GM18508 (cell line): Measurements from ENCODE around the gene MGAT2.
"Not testable (repeated sequence)": the region's sequence is repeated elsewhere in the genome, so short reads cannot be mapped to it uniquely, and the experiment has no call there.

Experiments used
- ATAC-seq: cut with Tn5 transposase; IDR thresholded peaks from one replicate; pipeline ENCODE4 v1.9.1; 2021; ENCODE audit warnings: moderate number of reproducible peaks; ENCODE audit not compliant: insufficient read depth, unreplicated experiment

MGAT2 gene

GRCh38 chr14:49641697-49642129 is 21.1 kb downstream of the MGAT2 start:
- ATAC-seq: no peak

DNA sequence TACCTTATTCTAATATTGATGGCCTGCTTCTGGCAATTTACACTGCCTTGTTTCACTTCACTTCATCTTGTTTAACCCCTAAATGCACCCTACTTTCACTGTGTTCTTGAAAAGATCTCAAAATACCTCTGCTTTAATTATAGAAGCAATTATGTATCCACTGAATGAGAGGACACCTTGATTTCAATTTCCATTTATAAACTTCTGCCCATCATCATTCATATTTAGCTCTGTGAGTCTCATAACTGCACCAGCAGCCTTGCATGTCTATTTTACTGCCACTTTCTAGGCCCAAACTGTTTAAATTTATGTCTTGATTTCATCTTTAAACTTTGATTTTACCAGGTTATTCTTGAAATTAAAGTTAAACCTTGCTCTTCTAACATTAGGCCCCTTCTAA is 21.6 kb downstream of the MGAT2 start:
- no peak for ATAC-seq

- ATAC-seq: no peak
Measured at GRCh38 chr14:49653508-49653907, 32.9 kb downstream of the MGAT2 start.

DNA sequence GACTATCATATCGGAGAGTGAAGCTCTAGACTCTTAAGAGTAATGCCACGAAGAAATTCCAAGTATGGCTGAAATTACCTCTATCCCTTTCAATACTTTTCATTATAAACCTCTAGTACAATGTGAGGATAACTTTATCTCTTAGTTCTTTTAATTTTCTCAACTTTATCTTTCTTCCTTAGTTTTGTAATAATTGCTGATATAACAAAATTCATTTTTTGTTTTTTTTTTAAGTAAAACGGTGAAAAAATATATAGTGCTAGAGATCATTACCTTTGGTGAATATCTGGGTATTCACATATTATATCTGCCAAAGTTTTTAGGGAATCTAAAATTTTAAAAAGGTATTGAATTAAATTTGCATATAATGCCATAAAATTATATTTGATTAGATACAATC is 33.9 kb downstream of the MGAT2 start:
- ATAC-seq: no peak

- not testable (repeated sequence) for ATAC-seq
Measured at GRCh38 chr14:49657500-49657899, 36.9 kb downstream of the MGAT2 start.

DNA sequence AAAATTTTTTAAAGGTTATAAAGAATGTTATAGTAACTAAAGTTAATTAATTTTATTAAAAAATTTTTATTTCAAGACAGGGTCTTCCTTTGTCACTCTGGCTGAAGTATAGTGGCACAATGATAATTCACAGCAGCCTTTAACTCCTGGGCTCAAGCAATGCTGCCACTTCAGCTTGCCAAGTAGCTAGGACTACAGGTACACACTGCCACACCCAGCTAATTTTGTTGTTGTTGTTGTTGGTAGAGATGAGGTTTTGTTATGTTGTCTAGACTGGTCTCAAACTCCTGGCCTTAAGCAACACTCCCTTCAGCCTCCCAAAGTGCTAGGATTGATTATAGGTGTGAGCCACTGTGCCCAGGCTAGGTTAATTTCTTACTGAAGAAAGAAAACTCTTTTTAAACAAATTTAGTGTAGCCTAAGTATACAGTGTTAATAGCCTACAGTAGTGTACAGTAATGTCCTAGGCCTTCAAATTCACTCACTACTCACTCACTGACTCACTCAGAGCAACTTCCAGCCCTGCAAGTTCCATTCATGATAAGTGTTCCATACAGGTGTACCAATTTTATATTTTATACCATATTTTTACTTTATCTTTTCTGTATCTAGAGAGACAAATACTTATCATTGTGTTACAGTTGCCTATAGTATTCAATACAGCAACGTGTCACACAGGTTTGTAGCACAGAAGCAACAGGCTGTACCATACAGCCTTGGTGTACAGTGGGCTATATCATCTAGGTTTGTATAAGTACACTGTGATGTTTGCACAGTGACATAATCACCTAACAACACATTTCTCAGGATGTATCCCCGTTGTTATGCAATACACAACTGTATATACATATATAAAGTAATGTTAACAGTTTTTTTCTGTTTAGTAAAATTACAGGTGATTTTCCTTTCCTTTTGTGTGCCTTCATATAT is 39.2 kb downstream of the MGAT2 start:
- ATAC-seq: no peak

DNA sequence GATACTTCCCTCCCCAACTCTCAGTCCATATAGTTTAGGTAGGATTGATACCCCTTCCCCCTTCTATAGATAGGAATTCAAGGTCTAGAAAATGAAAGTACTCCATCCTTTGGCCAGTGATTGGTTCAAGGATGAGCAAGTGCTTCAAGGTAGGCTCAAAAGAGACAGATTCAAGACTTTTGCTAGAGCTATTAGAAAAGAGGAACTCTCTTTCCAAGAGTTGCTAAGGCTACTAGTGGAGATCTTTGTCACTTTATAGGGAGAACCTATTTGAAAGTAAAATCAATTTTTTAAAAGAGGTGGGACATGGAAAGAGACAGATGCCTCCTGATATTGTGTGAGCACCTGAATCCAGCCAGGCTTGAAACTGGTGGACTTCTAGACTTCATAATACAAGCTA is 49.9 kb downstream of the MGAT2 start:
- ATAC-seq: no peak
